GM18907 (cell line): ENCODE results near the gene VPS9D1.

Experiments
- ATAC-seq: cut with Tn5 transposase; IDR thresholded peaks from one replicate; pipeline ENCODE4 v1.9.1; 2021; ENCODE audit warnings: mild to moderate bottlenecking, moderate library complexity; ENCODE audit not compliant: unreplicated experiment

Gene VPS9D1

GRCh38 chr16:89720813-89721545 lies at the start of gene VPS9D1, which contains the start of gene ZNF276:
TSS of gene VPS9D1 (minus strand) at chr16:89720898. CDS start at chr16:89720861, 37 bp downstream.
TSS of gene ZNF276 (plus strand) at chr16:89721537. CDS start at chr16:89721641, 104 bp downstream.
- ATAC-seq, result peak; percentile 54

- no peak for ATAC-seq
These were observed 49.7 kb upstream of the VPS9D1 start for GRCh38 chr16:89770367-89770766.

DNA sequence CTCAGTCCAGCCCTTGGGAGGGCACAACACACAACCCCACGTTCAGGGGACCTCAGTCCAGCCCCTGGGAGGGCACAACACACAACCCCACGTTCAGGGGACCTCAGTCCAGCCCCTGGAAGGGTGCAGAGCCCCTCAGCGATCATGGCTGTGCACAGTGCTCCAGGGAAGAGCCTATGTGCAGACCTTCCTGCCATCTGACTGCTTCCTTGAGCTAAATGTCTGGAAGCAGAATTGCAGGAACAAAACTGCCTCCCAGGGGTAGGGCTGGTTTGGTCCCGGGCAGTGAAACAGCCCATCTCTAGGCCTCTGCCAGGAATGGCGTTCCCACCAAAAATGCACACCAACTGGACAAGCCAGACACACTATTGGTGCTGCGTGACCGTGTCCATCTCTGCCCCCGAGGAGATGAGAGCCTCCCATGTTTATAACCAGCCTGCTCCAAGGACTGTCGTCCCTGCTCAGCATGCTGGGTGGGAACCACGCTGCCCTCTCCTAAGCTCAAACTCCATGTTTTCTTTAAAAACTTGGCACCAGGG lies 44.7 kb upstream of the VPS9D1 start:
- ATAC-seq, result peak; percentile 10

DNA sequence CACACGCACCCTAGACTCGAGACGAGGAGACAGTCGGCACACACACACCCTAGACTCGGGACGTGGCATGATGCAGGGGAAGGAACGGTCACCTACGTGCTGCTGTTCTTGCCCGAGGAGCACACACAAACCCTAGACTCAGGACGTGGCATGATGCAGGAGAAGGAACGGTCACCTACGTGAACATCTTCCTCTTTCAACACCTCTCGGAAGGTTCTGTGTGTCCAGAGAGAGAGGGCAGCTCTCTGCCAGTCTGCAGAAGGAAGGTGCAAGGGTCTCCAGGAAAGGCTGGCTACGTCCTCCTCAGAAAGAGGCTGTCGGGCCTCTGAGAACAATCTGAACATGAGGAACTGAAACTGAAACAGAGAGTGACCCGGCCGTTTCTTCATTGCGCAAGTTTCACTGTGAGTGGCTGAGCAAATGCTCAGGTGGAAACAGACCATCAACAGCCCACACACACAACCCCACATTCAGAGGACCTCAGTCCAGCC lies 44.1 kb upstream of the VPS9D1 start:
- ATAC-seq, result peak; percentile 80

DNA sequence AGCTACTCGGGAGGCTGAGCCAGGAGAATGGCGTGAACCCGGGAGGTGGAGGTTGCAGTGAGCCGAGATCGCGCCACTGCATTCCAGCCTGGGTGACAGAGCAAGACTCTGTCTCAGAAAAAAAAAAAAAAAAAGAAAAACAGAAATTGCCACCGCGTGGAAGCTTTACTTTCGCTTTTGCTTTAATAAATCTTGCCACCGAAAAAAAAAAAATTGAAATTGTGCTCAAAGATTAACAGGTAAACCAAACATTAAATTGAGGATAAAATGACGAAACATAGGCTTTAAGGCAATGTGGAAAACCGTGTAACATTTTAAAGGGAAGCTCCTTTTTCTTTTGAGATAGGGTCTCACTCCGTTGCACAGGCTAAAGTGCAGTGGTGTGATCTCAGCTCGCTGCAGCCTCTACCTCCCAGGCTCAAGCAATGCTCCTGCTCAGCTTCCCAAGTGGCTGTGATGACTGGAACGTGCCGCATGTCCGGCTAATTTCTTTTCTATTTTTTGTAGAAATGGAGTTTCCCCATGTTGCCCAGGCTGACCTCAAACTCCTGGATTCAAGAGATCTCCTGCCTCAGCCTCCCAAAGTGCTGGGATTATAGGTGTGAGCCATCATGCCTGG lies 40.7 kb upstream of the VPS9D1 start:
- ATAC-seq, result no peak

GRCh38 chr16:89759746-89760340 lies 39.1 kb upstream of the VPS9D1 start:
- ATAC-seq, result no peak

GRCh38 chr16:89749637-89750036 lies 28.9 kb upstream of the VPS9D1 start:
- no peak for ATAC-seq

- no peak for ATAC-seq
These were observed 28.2 kb upstream of the VPS9D1 start for GRCh38 chr16:89748921-89749320.

GRCh38 chr16:89748076-89748475 lies 27.4 kb upstream of the VPS9D1 start:
- ATAC-seq, result no peak

GRCh38 chr16:89746043-89746442 lies 25.3 kb upstream of the VPS9D1 start:
- ATAC-seq, result no peak

GRCh38 chr16:89744813-89745212 lies 24.1 kb upstream of the VPS9D1 start:
- no peak for ATAC-seq

DNA sequence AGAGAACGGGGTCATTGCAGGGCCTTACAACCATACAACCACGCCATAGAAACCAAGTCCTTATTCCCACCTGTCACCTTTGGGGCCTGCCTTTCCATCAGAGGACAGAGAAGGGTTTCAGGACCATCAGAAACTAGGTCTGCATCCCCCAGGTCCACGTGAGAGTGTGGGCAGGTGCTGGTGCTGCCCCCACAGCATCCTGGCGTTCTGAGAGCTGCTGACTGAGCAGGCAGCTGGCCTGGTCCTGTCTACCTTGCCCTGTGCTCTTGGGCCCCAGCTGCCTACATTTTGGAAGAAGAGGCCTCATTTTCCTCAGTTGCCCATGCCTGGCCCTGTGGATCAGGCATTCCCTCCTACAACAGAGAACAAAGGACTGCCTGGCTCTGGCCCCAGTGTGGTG lies 22.2 kb upstream of the VPS9D1 start:
- ATAC-seq, result no peak

GRCh38 chr16:89741342-89742014 lies 20.8 kb upstream of the VPS9D1 start:
- ATAC-seq, result no peak

GRCh38 chr16:89739383-89739782 lies 18.7 kb upstream of the VPS9D1 start:
- no peak for ATAC-seq

DNA sequence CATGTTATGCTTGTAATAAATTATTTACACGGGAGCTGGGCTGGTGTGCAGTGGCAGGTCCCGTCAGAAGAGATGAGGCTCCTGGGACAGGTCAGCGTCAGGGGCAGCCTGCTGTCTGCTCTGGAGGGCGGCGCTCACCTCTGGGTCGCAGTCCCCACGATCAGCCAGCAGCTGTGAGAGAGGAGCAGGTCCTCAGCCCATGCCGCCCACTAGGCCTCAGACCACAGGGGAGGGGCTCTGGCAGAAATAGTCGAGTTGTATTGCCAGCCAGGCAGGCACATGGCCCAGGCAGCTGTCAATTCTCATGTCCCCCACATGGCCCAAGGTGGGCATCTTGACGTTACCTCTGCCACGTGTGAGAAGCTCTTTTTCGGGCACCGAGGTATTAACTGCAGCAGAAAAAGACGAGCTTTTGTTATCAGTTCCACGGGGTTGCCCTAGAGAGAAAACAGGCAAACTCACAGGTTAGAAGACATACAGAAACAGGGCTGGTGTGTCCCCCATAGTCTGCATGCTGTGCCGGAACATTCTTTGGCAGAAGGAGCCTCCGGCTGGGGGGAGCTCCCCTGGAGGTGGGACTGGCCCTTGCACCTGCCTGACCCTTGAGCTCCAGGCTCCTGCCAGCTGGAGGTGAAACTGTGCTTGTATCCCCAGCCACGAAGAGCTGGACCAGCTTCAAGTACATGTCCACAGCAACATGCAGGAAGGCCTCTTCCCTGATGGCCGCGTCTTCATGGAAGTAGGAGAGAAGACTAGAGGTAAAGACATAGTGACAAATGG lies 18.0 kb upstream of the VPS9D1 start:
- ATAC-seq, result no peak

- ATAC-seq, result no peak
These were observed 17.3 kb upstream of the VPS9D1 start for GRCh38 chr16:89738072-89738377.

GRCh38 chr16:89737341-89738071 lies 16.8 kb upstream of the VPS9D1 start:
- ATAC-seq, result no peak

GRCh38 chr16:89736554-89736953 lies 15.9 kb upstream of the VPS9D1 start:
- no peak for ATAC-seq

GRCh38 chr16:89733792-89734191 lies 13.1 kb upstream of the VPS9D1 start:
- no peak for ATAC-seq

DNA sequence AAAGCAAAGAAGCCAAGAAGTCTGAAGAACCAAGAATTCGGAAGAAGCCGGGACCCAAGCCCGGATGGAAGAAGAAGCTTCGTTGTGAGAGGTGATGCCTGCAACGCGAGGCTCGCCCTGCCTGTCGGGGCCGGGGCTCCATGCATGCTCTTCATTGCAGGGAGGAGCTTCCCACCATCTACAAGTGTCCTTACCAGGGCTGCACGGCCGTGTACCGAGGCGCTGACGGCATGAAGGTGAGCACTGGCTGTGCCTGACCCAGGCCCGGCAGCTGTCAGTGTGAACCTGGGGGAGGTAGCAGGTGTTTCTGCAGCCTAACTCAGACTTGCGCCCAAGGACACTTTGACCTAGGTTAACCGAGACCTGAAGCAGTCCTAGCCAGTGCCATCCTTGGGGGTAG lies 12.6 kb upstream of the VPS9D1 start:
- ATAC-seq, result no peak
